Astrocyte (in vitro differentiated cells and primary cell): Measurements from ENCODE around the gene GNAQ.

ENCODE experiments used
- EZH2 ChIP-seq: IDR thresholded peaks from 2 replicates; pipeline ENCODE4 v1.6.1; 2012; ENCODE audit warnings: mild to moderate bottlenecking, low read length, inconsistent platforms; ENCODE audit not compliant: insufficient read depth
- TF ChIP-seq, protein P1 (sequence below): IDR thresholded peaks from 2 replicates; pipeline ENCODE4 v1.5.1; 2011; ENCODE audit warnings: low read depth, mild to moderate bottlenecking, inconsistent platforms, low read length, moderate library complexity; ENCODE audit not compliant: insufficient read depth

DNA sequence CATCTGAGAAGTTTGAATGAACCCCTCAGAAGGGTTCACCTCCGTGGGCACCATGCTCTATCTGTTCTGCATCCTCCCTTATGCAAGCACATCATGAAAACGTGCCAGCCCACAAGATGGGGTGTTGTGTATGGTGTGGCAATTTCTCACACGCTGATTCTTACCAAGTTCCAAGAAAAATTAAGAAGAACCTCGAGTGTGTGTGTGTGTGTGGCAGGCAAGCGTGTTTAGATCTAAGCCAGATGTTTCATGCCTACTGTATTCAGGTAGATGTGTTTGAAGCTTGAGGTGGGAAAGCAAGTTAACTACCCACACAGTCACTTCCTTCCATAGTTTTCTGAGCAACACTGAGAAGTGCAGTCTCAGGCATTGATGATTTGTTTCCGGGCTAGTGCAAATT lies 305.8 kb downstream of the GNAQ start:
- TF ChIP-seq, protein P1, sequence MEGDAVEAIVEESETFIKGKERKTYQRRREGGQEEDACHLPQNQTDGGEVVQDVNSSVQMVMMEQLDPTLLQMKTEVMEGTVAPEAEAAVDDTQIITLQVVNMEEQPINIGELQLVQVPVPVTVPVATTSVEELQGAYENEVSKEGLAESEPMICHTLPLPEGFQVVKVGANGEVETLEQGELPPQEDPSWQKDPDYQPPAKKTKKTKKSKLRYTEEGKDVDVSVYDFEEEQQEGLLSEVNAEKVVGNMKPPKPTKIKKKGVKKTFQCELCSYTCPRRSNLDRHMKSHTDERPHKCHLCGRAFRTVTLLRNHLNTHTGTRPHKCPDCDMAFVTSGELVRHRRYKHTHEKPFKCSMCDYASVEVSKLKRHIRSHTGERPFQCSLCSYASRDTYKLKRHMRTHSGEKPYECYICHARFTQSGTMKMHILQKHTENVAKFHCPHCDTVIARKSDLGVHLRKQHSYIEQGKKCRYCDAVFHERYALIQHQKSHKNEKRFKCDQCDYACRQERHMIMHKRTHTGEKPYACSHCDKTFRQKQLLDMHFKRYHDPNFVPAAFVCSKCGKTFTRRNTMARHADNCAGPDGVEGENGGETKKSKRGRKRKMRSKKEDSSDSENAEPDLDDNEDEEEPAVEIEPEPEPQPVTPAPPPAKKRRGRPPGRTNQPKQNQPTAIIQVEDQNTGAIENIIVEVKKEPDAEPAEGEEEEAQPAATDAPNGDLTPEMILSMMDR: no peak
- no peak for TF ChIP-seq EZH2
